Activated naive CD4-positive, alpha-beta T cell treated with anti-CD3 and anti-CD28 coated beads, Interleukin-2, amount 50 U/mL, for 72 hours (primary cell): Measurements from ENCODE around the gene RASD1. TPM values are rescaled to one million over a fixed set of nuclear protein-coding genes. Genes with fewer than 3 reads are reported as not detected.

Experiments
- ATAC-seq, 2 donors: fragments of 150-1000 bp; cut with Tn5 transposase; 2 replicates each; pipeline ENCODE4 v1.10.0; 2021; ENCODE audit warnings: mild to moderate bottlenecking in 2 of 2, moderate library complexity in 2 of 2
- DNase-seq, 2 donors: peaks; one replicate each; pipeline ENCODE4 v3.0.0; 2021 to 2022; ENCODE audit warnings: low spot score in 2 of 2
- H3K27ac Mint-ChIP-seq, 2 donors: one replicate each; pipeline ENCODE4 v1.8.0; 2022; ENCODE audit warnings: mild to moderate bottlenecking in 2 of 2, mixed read lengths in 2 of 2
- H3K36me3 Mint-ChIP-seq, 2 donors: one replicate each; pipeline ENCODE4 v1.8.0; 2022; ENCODE audit warnings: mixed read lengths in 2 of 2
- H3K9me3 Mint-ChIP-seq, 2 donors: one replicate each; pipeline ENCODE4 v1.8.0; 2022; ENCODE audit warnings: mixed read lengths in 2 of 2
- total RNA-seq, 2 donors: library from RNA; stranded (reverse); gene quantifications; one replicate each; pipeline ENCODE4 v1.2.3, GENCODE V29; 2022

Gene RASD1
- total RNA-seq, 2 donors from 2014 or later: 0.71 to 1.2 TPM

- H3K9me3 Mint-ChIP-seq: no peaks in the 10 kb centered on the region
- DNase-seq (no peak), ATAC-seq (no peak)
- H3K27ac Mint-ChIP-seq: no peak overlapping the region
- H3K36me3 Mint-ChIP-seq: no peaks in the 10 kb centered on the region
Measured at GRCh38 chr17:17531156-17531555, 35.0 kb upstream of the RASD1 start.

DNA sequence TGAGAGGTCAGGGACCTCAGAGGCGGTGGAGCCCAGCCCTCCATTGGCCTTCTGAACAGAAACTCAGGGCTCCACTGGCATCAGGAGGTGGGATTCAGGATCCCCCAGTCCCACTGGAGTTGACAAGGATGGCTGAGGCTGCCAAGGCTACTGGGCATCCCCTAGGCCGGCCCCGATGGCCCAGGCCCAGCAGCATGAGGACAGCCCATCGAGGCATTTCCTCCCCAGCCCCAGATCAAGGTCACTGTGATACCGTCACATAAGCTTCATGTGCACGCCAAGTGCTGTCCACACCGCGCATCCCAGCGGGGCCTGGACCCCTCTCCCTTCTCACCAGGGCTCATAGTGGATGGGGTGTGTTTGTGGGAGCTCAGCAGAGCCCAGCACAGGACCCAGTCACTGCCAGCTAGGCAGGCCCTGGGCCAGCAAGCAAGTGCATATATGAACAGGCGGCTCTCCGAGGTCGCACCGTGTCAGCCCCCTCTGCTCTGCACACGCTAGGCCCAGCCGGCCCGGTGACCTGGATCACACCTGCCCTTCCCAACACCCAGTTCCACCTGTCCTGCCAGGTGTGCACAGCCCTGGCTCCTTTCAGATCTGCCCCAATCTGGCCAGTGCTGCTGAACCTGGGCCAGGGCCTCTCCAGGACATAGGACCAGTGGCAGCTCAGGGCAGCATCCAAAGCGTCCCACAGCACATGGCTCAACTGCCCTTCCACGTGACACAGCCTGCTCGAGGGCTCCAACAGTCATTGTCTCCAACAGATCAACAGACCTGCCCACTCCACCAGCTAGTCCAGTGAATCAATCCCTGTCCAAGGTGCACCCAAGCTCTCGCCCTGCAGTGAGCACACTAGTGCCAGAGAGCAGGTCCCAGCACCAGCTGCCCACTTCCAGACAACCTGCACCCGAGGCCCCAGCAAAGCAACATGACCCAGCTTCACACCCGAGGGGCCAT is 32.8 kb upstream of the RASD1 start:
- H3K9me3 Mint-ChIP-seq: no peaks in the 10 kb centered on the region
- H3K27ac Mint-ChIP-seq: peak overlapping the region in 1 of 2 donors; percentile 57
- no peaks in the 10 kb centered on the region for H3K36me3 Mint-ChIP-seq
- ATAC-seq (no peak), DNase-seq (no peak)

GRCh38 chr17:17527956-17528500 is 31.8 kb upstream of the RASD1 start:
- Mint-ChIP-seq H3K9me3 (no peaks in the 10 kb centered on the region), H3K27ac (no peak overlapping the region), H3K36me3 (no peaks in the 10 kb centered on the region)
- DNase-seq (no peak), ATAC-seq (no peak)

DNA sequence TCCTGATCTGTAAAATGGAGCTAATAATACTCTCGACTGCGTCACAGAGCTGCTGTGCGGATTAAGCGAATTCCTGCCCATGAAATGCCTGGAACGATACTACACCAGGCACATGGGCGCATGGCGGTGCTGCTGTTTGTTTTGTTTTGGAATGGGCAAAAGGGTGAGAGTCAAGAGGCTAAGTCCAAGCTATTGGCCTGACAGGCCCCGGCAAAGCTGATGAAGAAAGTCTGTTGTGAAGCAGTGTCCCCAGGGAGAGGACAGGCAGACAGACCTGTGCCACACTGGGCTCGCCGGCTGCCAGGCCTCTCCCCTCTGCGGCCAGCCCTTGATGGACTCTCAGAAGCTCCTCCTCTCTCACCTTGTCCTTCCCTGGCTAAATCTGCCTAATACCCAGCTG is 31.3 kb upstream of the RASD1 start:
- no peaks in the 10 kb centered on the region for H3K36me3 Mint-ChIP-seq
- ATAC-seq: no peak
- H3K9me3 Mint-ChIP-seq: no peaks in the 10 kb centered on the region
- no peak overlapping the region for H3K27ac Mint-ChIP-seq
- no peak for DNase-seq

DNA sequence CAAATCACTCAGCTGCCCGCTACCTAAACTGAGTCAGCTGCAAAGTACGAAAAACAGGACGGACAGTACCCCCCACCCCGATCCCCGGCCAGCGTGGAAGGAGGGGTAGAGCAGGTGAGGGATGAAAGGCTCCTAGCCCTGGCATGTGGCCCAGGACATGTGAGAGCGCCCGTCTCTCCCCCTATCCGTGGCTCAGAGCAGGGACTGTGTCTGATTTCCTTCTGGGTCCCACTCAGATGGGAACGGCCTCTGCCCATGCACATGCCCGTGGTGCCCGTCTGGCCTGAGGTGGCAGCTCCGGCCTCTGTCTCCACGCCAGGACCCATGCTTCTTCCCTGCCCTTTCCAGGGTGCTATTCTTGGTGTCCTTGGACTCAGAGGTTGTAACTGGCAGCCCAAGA is 30.2 kb upstream of the RASD1 start:
- no peak overlapping the region for H3K27ac Mint-ChIP-seq
- DNase-seq (no peak), ATAC-seq (no peak)
- no peaks in the 10 kb centered on the region for H3K9me3 Mint-ChIP-seq
- no peaks in the 10 kb centered on the region for H3K36me3 Mint-ChIP-seq

DNA sequence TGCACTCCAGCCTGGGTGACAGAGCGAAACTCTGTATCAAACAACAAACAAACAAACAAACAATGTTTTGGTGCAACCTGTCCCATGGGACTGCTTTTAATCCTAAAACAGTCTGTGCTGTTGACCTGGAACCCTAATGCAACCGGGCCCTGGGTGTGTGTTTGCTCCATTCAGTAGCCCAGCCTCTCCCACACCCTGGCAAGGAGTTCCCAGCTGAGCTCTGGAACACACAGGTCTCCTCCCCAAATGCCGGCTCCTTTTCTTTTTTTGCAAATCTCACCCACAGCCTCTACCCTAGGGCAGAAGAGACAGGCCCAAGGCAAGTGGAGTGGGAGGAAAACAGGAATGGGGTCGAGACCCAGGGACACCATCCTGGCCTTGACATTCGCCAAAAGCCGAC is 29.8 kb upstream of the RASD1 start:
- H3K27ac Mint-ChIP-seq: no peak overlapping the region
- ATAC-seq (no peak), DNase-seq (no peak)
- H3K9me3 Mint-ChIP-seq: no peaks in the 10 kb centered on the region
- no peaks in the 10 kb centered on the region for H3K36me3 Mint-ChIP-seq

DNA sequence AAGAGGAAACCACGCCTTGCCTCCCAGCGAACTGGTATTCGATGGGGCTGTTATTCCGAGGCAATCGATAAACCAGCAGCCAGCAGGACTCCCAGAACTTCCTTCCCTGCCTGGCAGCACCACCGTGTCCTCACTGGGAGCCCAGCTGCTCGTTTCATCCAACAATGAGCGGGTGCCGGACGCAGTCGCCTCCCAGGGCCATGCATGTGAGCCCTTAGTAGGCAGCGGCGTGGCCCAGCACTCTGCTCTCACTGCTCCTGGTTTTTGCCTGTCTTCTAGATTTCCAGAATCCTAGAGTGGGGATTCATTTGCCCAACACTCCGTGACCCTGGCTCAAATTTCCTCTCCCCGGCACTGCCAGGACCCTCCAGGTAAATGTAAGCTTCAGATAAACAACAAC is 29.1 kb upstream of the RASD1 start:
- Mint-ChIP-seq H3K36me3 (no peaks in the 10 kb centered on the region), H3K27ac (no peak overlapping the region), H3K9me3 (no peaks in the 10 kb centered on the region)
- ATAC-seq (no peak), DNase-seq (no peak)

- Mint-ChIP-seq H3K36me3 (no peaks in the 10 kb centered on the region), H3K27ac (peak overlapping the region in 1 of 2 donors; percentile 47), H3K9me3 (no peaks in the 10 kb centered on the region)
- DNase-seq (no peak), ATAC-seq (no peak)
Measured at GRCh38 chr17:17523731-17524490, 27.7 kb upstream of the RASD1 start.

DNA sequence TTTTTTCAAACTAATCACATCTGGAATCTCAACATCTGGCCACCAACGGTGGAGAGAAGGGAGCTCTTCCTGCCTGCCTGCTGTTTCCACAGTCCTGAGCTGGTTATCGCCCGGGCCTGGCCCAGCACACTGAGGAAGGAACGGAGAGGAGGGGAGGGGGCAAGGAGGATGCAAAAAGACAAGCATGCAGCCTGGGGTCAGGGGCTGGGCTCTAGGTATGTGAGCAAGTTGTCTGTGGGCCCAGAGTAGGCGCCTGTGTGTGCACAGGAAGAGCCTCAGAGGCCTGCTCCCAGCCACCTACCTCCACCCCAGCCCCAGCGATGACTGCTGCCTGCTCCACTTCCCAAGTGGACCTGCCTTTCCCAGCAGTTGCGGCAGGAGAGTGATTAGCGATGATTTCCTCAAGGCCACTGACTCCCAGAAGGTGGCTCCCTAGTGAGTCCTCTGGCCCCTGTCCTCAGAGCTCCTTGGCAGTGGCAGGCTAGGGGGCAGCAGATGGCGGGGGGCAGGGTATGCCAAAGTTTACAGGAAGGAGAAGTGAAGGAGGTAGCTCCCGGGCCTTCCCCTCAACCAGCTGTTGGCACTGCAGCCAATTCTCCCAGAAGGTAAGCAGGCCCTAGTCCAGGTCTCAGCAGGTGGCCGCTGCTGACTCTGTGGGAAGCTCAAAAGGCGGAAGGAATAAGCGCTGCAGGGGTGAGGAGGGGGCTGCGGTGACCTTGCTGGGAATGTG is 27.0 kb upstream of the RASD1 start:
- ATAC-seq: no peak
- Mint-ChIP-seq H3K27ac (peak overlapping the region in 1 of 2 donors; percentile 29), H3K36me3 (no peaks in the 10 kb centered on the region), H3K9me3 (no peaks in the 10 kb centered on the region)
- no peak for DNase-seq

- H3K36me3 Mint-ChIP-seq: no peaks in the 10 kb centered on the region
- no peak overlapping the region for H3K27ac Mint-ChIP-seq
- ATAC-seq (no peak), DNase-seq (no peak)
- no peaks in the 10 kb centered on the region for H3K9me3 Mint-ChIP-seq
Measured at GRCh38 chr17:17520599-17521232, 24.5 kb upstream of the RASD1 start.

DNA sequence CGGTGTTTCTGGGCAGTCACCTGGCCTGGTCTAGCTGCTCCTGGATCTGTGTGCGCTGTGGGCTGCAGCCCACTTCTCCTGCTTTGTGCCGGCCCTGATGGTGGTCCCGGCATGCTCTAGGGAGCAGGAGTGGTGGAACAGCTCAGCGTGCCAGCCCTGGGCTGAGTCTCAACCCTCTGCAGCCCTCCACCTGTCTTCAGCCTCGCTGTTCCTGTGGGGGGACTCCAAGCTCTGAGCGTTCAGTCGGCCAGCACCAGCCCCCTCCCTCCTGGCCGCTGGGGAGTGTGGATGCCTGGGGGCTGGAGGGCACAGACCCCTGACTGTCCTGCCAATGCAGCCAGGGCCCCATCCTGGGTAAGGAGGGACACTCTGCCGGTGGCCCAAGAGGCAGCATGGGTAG is 23.7 kb upstream of the RASD1 start:
- Mint-ChIP-seq H3K36me3 (no peaks in the 10 kb centered on the region), H3K27ac (no peak overlapping the region), H3K9me3 (no peaks in the 10 kb centered on the region)
- ATAC-seq (no peak), DNase-seq (no peak)

DNA sequence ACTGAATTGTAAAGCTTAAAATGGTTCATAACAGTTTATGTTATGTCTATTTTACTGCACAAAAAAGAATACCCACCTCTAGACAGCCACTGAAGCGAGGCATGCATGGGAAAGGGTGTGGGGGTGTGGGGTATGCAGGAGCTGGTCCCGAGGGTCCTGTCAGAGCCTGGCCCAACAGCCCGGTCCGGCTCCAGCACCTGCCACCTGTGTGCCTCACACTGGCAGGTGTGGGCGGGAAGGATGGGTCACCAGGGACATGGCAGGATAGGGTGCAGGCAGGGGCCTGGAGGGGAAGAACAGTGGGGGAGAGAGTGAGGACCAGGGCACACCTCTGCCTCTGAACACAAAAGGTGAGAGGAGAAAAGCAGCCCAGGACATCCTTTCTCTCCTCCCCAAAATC is 22.8 kb upstream of the RASD1 start:
- no peak for DNase-seq
- ATAC-seq: no peak
- Mint-ChIP-seq H3K36me3 (no peaks in the 10 kb centered on the region), H3K27ac (no peak overlapping the region), H3K9me3 (no peaks in the 10 kb centered on the region)

GRCh38 chr17:17518014-17518413 is 21.8 kb upstream of the RASD1 start:
- no peaks in the 10 kb centered on the region for H3K36me3 Mint-ChIP-seq
- H3K27ac Mint-ChIP-seq: no peak overlapping the region
- no peak for ATAC-seq
- H3K9me3 Mint-ChIP-seq: no peaks in the 10 kb centered on the region
- no peak for DNase-seq

GRCh38 chr17:17516941-17517720 is 20.9 kb upstream of the RASD1 start:
- peak overlapping the region in 1 of 2 donors; percentile 36 for H3K27ac Mint-ChIP-seq
- no peaks in the 10 kb centered on the region for H3K36me3 Mint-ChIP-seq
- DNase-seq: no peak
- H3K9me3 Mint-ChIP-seq: no peaks in the 10 kb centered on the region
- ATAC-seq: no peak

DNA sequence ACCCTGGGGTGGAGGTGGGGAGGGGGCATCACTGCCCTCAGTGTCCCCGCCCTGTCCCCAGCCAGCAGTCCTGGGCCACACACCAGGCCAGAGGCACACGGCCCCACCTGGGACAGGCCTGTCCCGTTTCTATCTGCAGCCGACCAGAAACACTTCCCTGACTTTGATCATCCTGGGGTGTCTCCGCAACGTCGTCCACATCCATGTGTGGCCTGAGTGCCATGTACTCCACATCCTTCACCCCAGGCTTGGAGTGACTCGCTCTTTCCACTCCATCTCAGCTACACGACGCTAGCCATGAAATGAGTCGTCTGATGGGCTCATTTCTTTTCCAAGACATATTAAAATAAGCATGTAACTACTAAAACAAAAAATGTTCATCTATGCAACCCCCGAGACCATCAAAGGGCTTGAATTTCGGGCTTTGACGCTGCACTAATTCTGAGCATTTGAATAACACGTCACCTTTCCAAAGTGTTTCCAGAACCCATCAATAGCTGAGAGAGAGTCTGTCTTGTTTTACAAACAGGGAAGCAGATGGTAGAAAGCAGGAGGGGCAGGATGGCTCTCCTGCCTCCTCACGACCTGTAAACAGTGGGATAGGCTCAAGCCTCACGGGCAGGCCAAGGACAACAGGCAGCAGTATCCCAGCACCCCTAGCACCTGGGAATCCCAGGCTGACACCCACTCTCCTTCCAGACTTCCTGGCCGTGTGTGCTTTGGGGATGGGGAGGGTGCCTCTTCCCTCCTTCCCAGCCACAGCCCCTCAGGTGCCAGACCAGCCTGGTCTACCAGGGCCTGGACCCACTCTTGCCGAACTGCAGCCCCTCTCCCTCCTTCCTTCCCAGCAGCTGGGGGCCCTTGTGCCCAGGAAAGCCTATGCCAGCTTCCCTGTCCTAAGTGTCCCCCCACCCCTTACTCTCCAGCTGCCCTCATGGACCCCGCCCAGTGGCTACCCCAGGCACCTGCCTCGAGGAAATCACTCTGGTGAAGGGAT is 20.0 kb upstream of the RASD1 start:
- H3K27ac Mint-ChIP-seq: peak overlapping the region in 1 of 2 donors; percentile 36
- no peaks in the 10 kb centered on the region for H3K9me3 Mint-ChIP-seq
- ATAC-seq: peak in 1 of 2 donors; percentile 54
- DNase-seq: no peak
- H3K36me3 Mint-ChIP-seq: no peaks in the 10 kb centered on the region
